GM23338 (cell line): Measurements from ENCODE around the gene SLC9B1. TPM values are rescaled to one million over a fixed set of nuclear protein-coding genes. Genes with fewer than 3 reads are reported as not detected.

Experiments
- ATAC-seq: fragments of 200-7000 bp; cut with Tn5 transposase; 3 replicates; pipeline ENCODE4 v1.9.1; 2020
- DNase-seq: peaks from one replicate; pipeline ENCODE4 v3.0.0-alpha.2; 2015; ENCODE audit warnings: low spot score
- H2AFZ ChIP-seq: fragments of 200-600 bp; sonication (generic); 2 replicates; pipeline ENCODE4 v1.8.0; 2016; ENCODE audit warnings: antibody characterized with exemption, mild to moderate bottlenecking, moderate library complexity
- H3F3A ChIP-seq: fragments of 200-600 bp; sonication (generic); replicated peaks from 2 replicates; pipeline ENCODE4 v1.8.0; 2017; ENCODE audit warnings: antibody characterized with exemption, mixed run types, low read depth
- H3K27ac ChIP-seq: fragments of 200-600 bp; sonication (generic); 2 replicates; pipeline ENCODE4 v1.6.1; 2016; ENCODE audit warnings: low read depth
- H3K27me3 ChIP-seq: fragments of 200-600 bp; sonication (generic); 2 replicates; pipeline ENCODE4 v1.8.0; 2016; ENCODE audit warnings: mild to moderate bottlenecking, mixed run types, moderate library complexity; ENCODE audit not compliant: insufficient read depth
- H3K36me3 ChIP-seq: fragments of 200-600 bp; sonication (generic); 2 replicates; pipeline ENCODE4 v1.8.0; 2016; ENCODE audit warnings: mild to moderate bottlenecking; ENCODE audit not compliant: insufficient read depth
- H3K4me1 ChIP-seq: fragments of 200-600 bp; sonication (generic); 2 replicates; pipeline ENCODE4 v1.8.0; 2016; ENCODE audit warnings: mild to moderate bottlenecking, moderate library complexity; ENCODE audit not compliant: insufficient read depth
- H3K4me2 ChIP-seq: fragments of 200-600 bp; sonication (generic); 2 replicates; pipeline ENCODE4 v1.7.1; 2017; ENCODE audit warnings: mixed run types
- H3K4me3 ChIP-seq: fragments of 200-600 bp; sonication (generic); 2 replicates; pipeline ENCODE4 v1.6.1; 2016; ENCODE audit warnings: mixed run types
- H3K79me2 ChIP-seq: fragments of 200-600 bp; sonication (generic); replicated peaks from 2 replicates; pipeline ENCODE4 v1.8.0; 2017; ENCODE audit warnings: mild to moderate bottlenecking; ENCODE audit not compliant: insufficient read depth
- H3K9me2 ChIP-seq: fragments of 200-600 bp; sonication (generic); 2 replicates; pipeline ENCODE4 v1.8.0; 2017; ENCODE audit not compliant: insufficient read depth
- H4K20me1 ChIP-seq: fragments of 200-600 bp; sonication (generic); replicated peaks from 2 replicates; pipeline ENCODE4 v1.8.0; 2017; ENCODE audit warnings: mild to moderate bottlenecking; ENCODE audit not compliant: insufficient read depth
- H3K27ac Mint-ChIP-seq: 2 replicates; pipeline ENCODE4 v1.8.0; 2020; ENCODE audit warnings: inconsistent platforms, mild to moderate bottlenecking, moderate library complexity, mixed read lengths
- H3K27me3 Mint-ChIP-seq: 3 replicates; pipeline ENCODE4 v1.8.0; 2022; ENCODE audit warnings: low read depth, mild to moderate bottlenecking, moderate library complexity, mixed read lengths, inconsistent platforms; ENCODE audit not compliant: insufficient read depth, poor library complexity
- H3K36me3 Mint-ChIP-seq: 3 replicates; pipeline ENCODE4 v1.8.0; 2021; ENCODE audit warnings: low read depth, mild to moderate bottlenecking, inconsistent platforms, moderate library complexity, mixed read lengths
- H3K4me1 Mint-ChIP-seq: 3 replicates; pipeline ENCODE4 v1.8.0; 2020; ENCODE audit warnings: mild to moderate bottlenecking, inconsistent platforms, mixed read lengths
- H3K4me3 Mint-ChIP-seq: 3 replicates; pipeline ENCODE4 v1.8.0; 2021; ENCODE audit warnings: moderate library complexity, mild to moderate bottlenecking, inconsistent platforms, mixed read lengths
- H3K9me3 Mint-ChIP-seq: 3 replicates; pipeline ENCODE4 v1.8.0; 2020; ENCODE audit warnings: moderate library complexity, mild to moderate bottlenecking, inconsistent platforms, mixed read lengths
- CREB1 ChIP-seq: fragments of 250-450 bp; sonication (Bioruptor Pico); IDR thresholded peaks from 2 replicates; pipeline ENCODE4 v1.5.0; 2020; ENCODE audit warnings: low read depth, mild to moderate bottlenecking, moderate library complexity
- EZH2phosphoT487 ChIP-seq: fragments of 200-600 bp; sonication (generic); IDR thresholded peaks from one replicate; pipeline ENCODE4 v1.8.1; 2018; ENCODE audit warnings: antibody characterized with exemption; ENCODE audit not compliant: unreplicated experiment
- NANOG ChIP-seq: IDR thresholded peaks from 2 replicates; pipeline ENCODE4 v1.6.1; 2016; ENCODE audit warnings: antibody characterized with exemption, borderline replicate concordance
- POLR2AphosphoS5 ChIP-seq: IDR thresholded peaks from 2 replicates; pipeline ENCODE4 v1.6.1; 2016; ENCODE audit warnings: antibody characterized with exemption, low read depth
- STAT1 ChIP-seq: IDR thresholded peaks from one replicate; pipeline ENCODE4 v1.6.1; 2016; ENCODE audit warnings: antibody characterized with exemption; ENCODE audit not compliant: unreplicated experiment
- ZNF114 ChIP-seq: fragments of 250-450 bp; sonication (Bioruptor Pico); IDR thresholded peaks from 2 replicates; pipeline ENCODE4 v1.5.0; 2020; ENCODE audit warnings: mild to moderate bottlenecking, moderate library complexity
- ZNF331 ChIP-seq: fragments of 250-450 bp; sonication (Bioruptor Pico); IDR thresholded peaks from 2 replicates; pipeline ENCODE4 v1.5.0; 2020; ENCODE audit warnings: low read depth, mild to moderate bottlenecking, moderate library complexity
- long read RNA-seq: library from polyadenylated mRNA; unstranded; transcript quantifications from one replicate; pipeline ENCODE4 v2.0.0, GENCODE V29; 2020; ENCODE audit not compliant: unreplicated experiment
- polyA plus RNA-seq: library from polyadenylated mRNA; unstranded; fragments of >200 nt; fragmentation: Nextera tagmentation; extraction: Ambion mirVana; gene quantifications from 2 replicates; pipeline ENCODE4 v1.2.1, GENCODE V29; 2016
- total RNA-seq: library from RNA; depleted of rRNA; stranded (reverse); fragments of >200 nt; shearing (Covaris generic); gene quantifications from 2 replicates; pipeline ENCODE4 v1.2.3, GENCODE V29; 2014; rRNA removed
- TF ChIP-seq, protein P1 (sequence below): IDR thresholded peaks from 2 replicates; pipeline ENCODE4 v1.6.1; 2016; ENCODE audit warnings: antibody characterized with exemption
- TF ChIP-seq, protein P2 (sequence below): fragments of 250-450 bp; sonication (Bioruptor Pico); IDR thresholded peaks from 2 replicates; pipeline ENCODE4 v1.5.0; 2020; ENCODE audit warnings: mild to moderate bottlenecking, moderate library complexity

The SLC9B1 gene, protein sequence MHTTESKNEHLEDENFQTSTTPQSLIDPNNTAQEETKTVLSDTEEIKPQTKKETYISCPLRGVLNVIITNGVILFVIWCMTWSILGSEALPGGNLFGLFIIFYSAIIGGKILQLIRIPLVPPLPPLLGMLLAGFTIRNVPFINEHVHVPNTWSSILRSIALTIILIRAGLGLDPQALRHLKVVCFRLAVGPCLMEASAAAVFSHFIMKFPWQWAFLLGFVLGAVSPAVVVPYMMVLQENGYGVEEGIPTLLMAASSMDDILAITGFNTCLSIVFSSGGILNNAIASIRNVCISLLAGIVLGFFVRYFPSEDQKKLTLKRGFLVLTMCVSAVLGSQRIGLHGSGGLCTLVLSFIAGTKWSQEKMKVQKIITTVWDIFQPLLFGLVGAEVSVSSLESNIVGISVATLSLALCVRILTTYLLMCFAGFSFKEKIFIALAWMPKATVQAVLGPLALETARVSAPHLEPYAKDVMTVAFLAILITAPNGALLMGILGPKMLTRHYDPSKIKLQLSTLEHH
- total RNA-seq (0.62 and 0.80 TPM in 2 replicates), polyA plus RNA-seq (0.59 and 0.66 TPM in 2 replicates)
- long read RNA-seq, partial matches to known transcripts: 0 of 3 reads
- long read RNA-seq, other reads (novel, unspliced or antisense): 3 of 3 reads

DNA sequence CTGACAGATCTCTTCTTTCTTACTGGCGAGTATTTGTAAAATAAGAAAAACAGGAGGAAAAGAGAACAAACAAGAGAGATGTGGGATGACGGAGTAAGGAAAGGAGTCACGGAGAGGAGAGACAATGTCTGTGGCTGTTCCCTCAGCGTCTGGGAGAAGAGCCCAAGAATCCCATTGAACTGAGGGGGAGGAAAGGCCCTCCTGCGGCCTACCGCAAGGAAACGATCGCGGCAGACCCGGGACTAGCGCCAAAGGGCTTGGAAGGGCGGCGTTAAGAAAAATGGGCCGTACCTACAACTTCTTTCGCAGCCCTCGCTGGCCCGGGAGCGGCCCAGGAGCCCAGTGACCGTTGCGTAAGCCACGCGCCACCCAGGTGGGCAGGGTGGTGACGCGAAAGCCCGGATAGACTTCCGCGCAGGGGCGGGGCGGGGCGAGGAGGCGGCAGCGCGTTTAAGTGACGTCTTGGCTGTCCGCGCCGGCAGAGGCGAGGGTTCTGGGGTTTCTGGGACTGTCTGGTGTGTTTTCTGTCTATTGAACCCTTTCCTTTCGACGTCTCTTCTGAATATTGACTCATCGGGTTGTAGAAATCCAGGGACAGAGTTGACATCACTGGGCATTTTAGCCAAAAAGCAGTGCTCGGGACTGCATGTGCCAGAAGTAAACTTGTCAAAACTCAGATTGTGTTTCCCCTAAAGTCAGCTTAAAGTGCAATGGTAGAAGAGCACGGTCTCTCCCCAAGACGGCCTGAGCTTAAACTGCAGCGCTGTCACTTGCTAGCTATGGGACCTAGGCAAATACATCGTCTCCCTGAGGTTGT, at the start of gene SLC9B1:
SLC9B1 (minus strand) TSS at position 398 of the 817 bp plus-strand sequence. CDS start 27,994 bp downstream, outside the sequence.
- H3F3A ChIP-seq: 0 out of 2 replicates have a peak, but pooled peaks cover 7% of the 10 kb centered on the region
- Mint-ChIP-seq H3K4me3 (peak within 1 kb of the TSS; percentile 86), H3K27ac (peak within 1 kb of the TSS; percentile 98), H3K9me3 (peaks cover 10% of the 10 kb centered on the region), H3K4me1 (no peaks in the 10 kb centered on the region), H3K27me3 (peaks cover 7% of the 10 kb centered on the region), H3K36me3 (peaks cover 8% of the 10 kb centered on the region; the same call in 2 of the 3 replicates)
- H3K27me3 ChIP-seq: no peaks in the 10 kb centered on the region
- ATAC-seq (peak; percentile 98), DNase-seq (peak; percentile 98)
- H3K27ac ChIP-seq: peak within 1 kb of the TSS; percentile 98
- no peaks in the 10 kb centered on the region; the same call in 1 of the 2 replicates for H3K4me1 ChIP-seq
- peak within 1 kb of the TSS; percentile 81 for H3K4me3 ChIP-seq
- H3K79me2 ChIP-seq: no peaks in the 10 kb centered on the region
- H4K20me1 ChIP-seq: no peaks in the 10 kb centered on the region
- no peaks in the 10 kb centered on the region for H3K9me2 ChIP-seq
- peak within 1 kb of the TSS; percentile 91 for H3K4me2 ChIP-seq
- peak; percentile 85 for TF ChIP-seq POLR2AphosphoS5
- no peak for TF ChIP-seq EZH2phosphoT487
- peak; percentile 97 for TF ChIP-seq CREB1
- TF ChIP-seq, protein P1, sequence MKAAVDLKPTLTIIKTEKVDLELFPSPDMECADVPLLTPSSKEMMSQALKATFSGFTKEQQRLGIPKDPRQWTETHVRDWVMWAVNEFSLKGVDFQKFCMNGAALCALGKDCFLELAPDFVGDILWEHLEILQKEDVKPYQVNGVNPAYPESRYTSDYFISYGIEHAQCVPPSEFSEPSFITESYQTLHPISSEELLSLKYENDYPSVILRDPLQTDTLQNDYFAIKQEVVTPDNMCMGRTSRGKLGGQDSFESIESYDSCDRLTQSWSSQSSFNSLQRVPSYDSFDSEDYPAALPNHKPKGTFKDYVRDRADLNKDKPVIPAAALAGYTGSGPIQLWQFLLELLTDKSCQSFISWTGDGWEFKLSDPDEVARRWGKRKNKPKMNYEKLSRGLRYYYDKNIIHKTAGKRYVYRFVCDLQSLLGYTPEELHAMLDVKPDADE: 0 out of 2 replicates have a peak, but pooled peaks have one; percentile 59
- no peak for TF ChIP-seq ZNF331 (CRISPR knock-in tag)
- no peaks in the 10 kb centered on the region for H3K36me3 ChIP-seq
- peak within 1 kb of the TSS; percentile 98 for H2AFZ ChIP-seq

DNA sequence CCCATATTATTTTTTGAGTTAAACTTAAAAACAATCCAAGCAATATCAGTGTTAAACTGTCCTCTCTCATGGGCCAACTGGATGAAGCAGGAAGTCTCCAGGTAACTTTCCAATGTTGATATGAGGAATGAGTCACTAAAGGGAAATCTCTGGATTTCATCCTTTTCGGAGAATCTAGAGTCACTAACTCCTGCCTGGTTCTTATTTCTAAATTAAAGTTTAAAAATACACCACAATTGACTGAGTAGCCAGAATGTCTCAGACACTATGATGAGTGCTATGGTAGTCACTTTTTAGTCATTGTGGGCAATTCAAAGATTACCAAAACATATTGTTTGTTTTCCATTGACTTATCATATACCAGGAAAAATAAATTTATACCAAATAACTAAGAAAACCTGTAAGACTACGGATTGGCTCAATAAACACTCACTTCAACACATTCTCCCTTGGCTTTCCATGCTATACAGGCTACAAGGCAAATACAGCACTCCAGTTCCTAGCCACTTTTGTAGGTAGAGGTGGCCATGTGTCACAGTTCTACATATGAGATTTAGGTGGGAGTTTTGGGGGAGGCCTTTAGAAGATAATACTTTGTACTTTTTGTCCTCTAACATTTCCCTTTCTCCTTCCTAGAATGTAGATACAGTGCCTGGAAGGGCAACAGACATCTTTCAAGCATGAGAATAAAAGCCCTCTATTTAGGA, 48.5 kb upstream of the SLC9B1 start:
- no peak overlapping the region for H2AFZ ChIP-seq
- Mint-ChIP-seq H3K27ac (no peak overlapping the region), H3K9me3 (no peaks in the 10 kb centered on the region), H3K4me3 (no peak overlapping the region), H3K27me3 (peaks cover 2% of the 10 kb centered on the region), H3K4me1 (peaks cover 13% of the 10 kb centered on the region; the same call in 2 of the 3 replicates), H3K36me3 (no peaks in the 10 kb centered on the region)
- no peaks in the 10 kb centered on the region for H3K9me2 ChIP-seq
- H3K4me3 ChIP-seq: no peak overlapping the region
- ATAC-seq: no peak
- H3K79me2 ChIP-seq: no peaks in the 10 kb centered on the region
- H3K4me1 ChIP-seq: no peaks in the 10 kb centered on the region
- no peak overlapping the region for H3K4me2 ChIP-seq
- no peaks in the 10 kb centered on the region for H3K27me3 ChIP-seq
- H3K36me3 ChIP-seq: no peaks in the 10 kb centered on the region
- H4K20me1 ChIP-seq: 0 out of 2 replicates have a peak, but pooled peaks cover 4% of the 10 kb centered on the region
- no peak for DNase-seq
- no peak overlapping the region for H3K27ac ChIP-seq
- no peaks in the 10 kb centered on the region for H3F3A ChIP-seq
- TF ChIP-seq NANOG (no peak), ZNF114 (CRISPR knock-in tag) (no peak), STAT1 (no peak), POLR2AphosphoS5 (no peak), EZH2phosphoT487 (no peak), ZNF331 (CRISPR knock-in tag) (no peak), CREB1 (no peak)
- TF ChIP-seq, protein P2, sequence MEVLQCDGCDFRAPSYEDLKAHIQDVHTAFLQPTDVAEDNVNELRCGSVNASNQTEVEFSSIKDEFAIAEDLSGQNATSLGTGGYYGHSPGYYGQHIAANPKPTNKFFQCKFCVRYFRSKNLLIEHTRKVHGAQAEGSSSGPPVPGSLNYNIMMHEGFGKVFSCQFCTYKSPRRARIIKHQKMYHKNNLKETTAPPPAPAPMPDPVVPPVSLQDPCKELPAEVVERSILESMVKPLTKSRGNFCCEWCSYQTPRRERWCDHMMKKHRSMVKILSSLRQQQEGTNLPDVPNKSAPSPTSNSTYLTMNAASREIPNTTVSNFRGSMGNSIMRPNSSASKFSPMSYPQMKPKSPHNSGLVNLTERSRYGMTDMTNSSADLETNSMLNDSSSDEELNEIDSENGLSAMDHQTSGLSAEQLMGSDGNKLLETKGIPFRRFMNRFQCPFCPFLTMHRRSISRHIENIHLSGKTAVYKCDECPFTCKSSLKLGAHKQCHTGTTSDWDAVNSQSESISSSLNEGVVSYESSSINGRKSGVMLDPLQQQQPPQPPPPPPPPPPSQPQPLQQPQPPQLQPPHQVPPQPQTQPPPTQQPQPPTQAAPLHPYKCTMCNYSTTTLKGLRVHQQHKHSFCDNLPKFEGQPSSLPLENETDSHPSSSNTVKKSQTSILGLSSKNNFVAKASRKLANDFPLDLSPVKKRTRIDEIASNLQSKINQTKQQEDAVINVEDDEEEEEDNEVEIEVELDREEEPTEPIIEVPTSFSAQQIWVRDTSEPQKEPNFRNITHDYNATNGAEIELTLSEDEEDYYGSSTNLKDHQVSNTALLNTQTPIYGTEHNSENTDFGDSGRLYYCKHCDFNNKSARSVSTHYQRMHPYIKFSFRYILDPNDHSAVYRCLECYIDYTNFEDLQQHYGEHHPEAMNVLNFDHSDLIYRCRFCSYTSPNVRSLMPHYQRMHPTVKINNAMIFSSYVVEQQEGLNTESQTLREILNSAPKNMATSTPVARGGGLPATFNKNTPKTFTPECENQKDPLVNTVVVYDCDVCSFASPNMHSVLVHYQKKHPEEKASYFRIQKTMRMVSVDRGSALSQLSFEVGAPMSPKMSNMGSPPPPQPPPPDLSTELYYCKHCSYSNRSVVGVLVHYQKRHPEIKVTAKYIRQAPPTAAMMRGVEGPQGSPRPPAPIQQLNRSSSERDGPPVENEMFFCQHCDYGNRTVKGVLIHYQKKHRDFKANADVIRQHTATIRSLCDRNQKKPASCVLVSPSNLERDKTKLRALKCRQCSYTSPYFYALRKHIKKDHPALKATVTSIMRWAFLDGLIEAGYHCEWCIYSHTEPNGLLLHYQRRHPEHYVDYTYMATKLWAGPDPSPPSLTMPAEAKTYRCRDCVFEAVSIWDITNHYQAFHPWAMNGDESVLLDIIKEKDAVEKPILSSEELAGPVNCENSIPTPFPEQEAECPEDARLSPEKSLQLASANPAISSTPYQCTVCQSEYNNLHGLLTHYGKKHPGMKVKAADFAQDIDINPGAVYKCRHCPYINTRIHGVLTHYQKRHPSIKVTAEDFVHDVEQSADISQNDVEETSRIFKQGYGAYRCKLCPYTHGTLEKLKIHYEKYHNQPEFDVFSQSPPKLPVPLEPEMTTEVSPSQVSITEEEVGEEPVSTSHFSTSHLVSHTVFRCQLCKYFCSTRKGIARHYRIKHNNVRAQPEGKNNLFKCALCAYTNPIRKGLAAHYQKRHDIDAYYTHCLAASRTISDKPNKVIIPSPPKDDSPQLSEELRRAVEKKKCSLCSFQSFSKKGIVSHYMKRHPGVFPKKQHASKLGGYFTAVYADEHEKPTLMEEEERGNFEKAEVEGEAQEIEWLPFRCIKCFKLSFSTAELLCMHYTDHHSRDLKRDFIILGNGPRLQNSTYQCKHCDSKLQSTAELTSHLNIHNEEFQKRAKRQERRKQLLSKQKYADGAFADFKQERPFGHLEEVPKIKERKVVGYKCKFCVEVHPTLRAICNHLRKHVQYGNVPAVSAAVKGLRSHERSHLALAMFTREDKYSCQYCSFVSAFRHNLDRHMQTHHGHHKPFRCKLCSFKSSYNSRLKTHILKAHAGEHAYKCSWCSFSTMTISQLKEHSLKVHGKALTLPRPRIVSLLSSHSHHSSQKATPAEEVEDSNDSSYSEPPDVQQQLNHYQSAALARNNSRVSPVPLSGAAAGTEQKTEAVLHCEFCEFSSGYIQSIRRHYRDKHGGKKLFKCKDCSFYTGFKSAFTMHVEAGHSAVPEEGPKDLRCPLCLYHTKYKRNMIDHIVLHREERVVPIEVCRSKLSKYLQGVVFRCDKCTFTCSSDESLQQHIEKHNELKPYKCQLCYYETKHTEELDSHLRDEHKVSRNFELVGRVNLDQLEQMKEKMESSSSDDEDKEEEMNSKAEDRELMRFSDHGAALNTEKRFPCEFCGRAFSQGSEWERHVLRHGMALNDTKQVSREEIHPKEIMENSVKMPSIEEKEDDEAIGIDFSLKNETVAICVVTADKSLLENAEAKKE (CRISPR knock-in tag): no peak
